ENCODE data around the gene MRPL14. TPM values are rescaled to one million over a fixed set of nuclear protein-coding genes. Genes with fewer than 3 reads are reported as not detected.
A peak's percentile ranks its signal among the peaks of the same experiment; 100 is the strongest.

Gene MRPL14
- 30.4 TPM for total RNA-seq

GRCh38 chr6:44127186-44128019, at the start of gene MRPL14, which contains the start of gene TMEM63B:
TSS of gene MRPL14 (minus strand) at chr6:44127452. CDS start at chr6:44116611, 10,841 bp downstream.
TSS of gene TMEM63B (plus strand) at chr6:44127554. CDS start at chr6:44134585, 7,031 bp downstream.
- peak; percentile 89 for DNase-seq (ENCODE audit: low spot score)

GRCh38 chr6:44176130-44176761, 49.0 kb upstream of the MRPL14 start:
- DNase-seq (ENCODE audit: low spot score): no peak

GRCh38 chr6:44172731-44173500, 45.7 kb upstream of the MRPL14 start:
- DNase-seq (ENCODE audit: low spot score): peak; percentile 87

- DNase-seq (ENCODE audit: low spot score): no peak
Measured at GRCh38 chr6:44171899-44172546, 44.8 kb upstream of the MRPL14 start.

GRCh38 chr6:44169886-44170570, 42.8 kb upstream of the MRPL14 start:
- DNase-seq (ENCODE audit: low spot score): no peak

- no peak for DNase-seq (ENCODE audit: low spot score)
Measured at GRCh38 chr6:44169154-44169553, 41.9 kb upstream of the MRPL14 start.

GRCh38 chr6:44167567-44167966, 40.3 kb upstream of the MRPL14 start:
- DNase-seq (ENCODE audit: low spot score): no peak

- no peak for DNase-seq (ENCODE audit: low spot score)
Measured at GRCh38 chr6:44166591-44167184, 39.4 kb upstream of the MRPL14 start.

GRCh38 chr6:44166116-44166515, 38.9 kb upstream of the MRPL14 start:
- DNase-seq (ENCODE audit: low spot score): no peak

- no peak for DNase-seq (ENCODE audit: low spot score)
Measured at GRCh38 chr6:44162876-44163625, 35.8 kb upstream of the MRPL14 start.

- DNase-seq (ENCODE audit: low spot score): no peak
Measured at GRCh38 chr6:44161997-44162338, 34.7 kb upstream of the MRPL14 start.

GRCh38 chr6:44158770-44159228, 31.5 kb upstream of the MRPL14 start, which contains the start of gene CAPN11:
TSS of gene CAPN11 (plus strand) at chr6:44158820. CDS start at chr6:44158849, 29 bp downstream.
- DNase-seq (ENCODE audit: low spot score): no peak

GRCh38 chr6:44157152-44157521, 29.9 kb upstream of the MRPL14 start:
- DNase-seq (ENCODE audit: low spot score): no peak

GRCh38 chr6:44156494-44157151, 29.4 kb upstream of the MRPL14 start:
- no peak for DNase-seq (ENCODE audit: low spot score)

GRCh38 chr6:44154067-44154466, 26.8 kb upstream of the MRPL14 start:
- no peak for DNase-seq (ENCODE audit: low spot score)

GRCh38 chr6:44152533-44152932, 25.3 kb upstream of the MRPL14 start:
- DNase-seq (ENCODE audit: low spot score): no peak

GRCh38 chr6:44152109-44152461, 24.8 kb upstream of the MRPL14 start:
- DNase-seq (ENCODE audit: low spot score): no peak

GRCh38 chr6:44151348-44152108, 24.3 kb upstream of the MRPL14 start:
- peak; percentile 73 for DNase-seq (ENCODE audit: low spot score)

Data from ureter (tissue), 1 donor.